NOMO-1 (cell line): ENCODE measurements around the gene NLGN2.
"Not testable (repeated sequence)": the region's sequence is repeated elsewhere in the genome, so short reads cannot be mapped to it uniquely, and the experiment has no call there.

ENCODE experiments used
- DNase-seq, 2 experiments: peaks; one replicate each; lab custom pipeline; 2025; ENCODE audit not compliant: unreplicated experiment in 2 of 2; lab: John Stamatoyannopoulos, UW

Gene NLGN2

GRCh38 chr17:7407485-7408251 lies at the start of gene NLGN2:
Gene NLGN2 (plus strand): TSS chr17:7407845. CDS start chr17:7408256, 411 bp downstream.
- DNase-seq, result no peak

GRCh38 chr17:7361906-7362305 lies 45.7 kb upstream of the NLGN2 start:
- no peak for DNase-seq

DNA sequence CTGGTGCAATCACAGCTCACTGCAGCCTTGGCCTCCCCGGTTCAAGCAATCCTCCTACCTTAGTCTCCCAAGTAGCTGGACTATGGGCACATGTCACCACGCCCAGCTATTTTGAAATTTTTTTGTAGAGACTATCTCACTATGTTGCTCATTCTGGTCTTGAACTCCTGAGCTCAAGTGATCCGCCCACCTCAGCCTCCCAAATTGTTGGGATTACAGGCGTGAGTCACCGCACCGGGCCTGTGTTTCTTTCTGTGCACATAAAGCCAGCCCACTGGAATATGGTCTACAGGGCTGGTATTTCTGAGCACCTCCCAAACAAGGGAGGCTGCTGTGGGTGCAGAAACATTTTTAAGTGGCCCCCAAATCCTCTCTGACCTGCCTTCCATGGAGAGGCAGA lies 44.3 kb upstream of the NLGN2 start:
- DNase-seq, result no peak

DNA sequence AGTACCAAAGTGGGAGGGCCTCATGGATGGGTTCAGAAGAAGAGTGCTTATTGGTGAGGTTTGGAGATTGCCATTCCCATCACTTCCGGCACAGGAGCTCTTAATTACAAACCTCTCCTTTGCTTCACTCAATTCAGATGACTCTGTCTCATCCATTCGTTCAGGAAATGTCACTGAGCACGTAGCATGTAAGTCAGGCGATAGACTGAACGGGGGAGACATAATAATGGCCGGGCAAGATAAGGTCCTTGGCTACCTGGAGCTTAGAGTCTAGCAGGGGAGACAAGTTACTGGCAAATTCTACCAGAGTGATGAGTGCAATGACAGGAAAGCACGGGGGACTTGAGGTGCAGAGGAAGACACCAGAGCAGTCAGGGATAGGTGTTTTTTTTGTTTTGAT lies 41.7 kb upstream of the NLGN2 start:
- not testable (repeated sequence) for DNase-seq

DNA sequence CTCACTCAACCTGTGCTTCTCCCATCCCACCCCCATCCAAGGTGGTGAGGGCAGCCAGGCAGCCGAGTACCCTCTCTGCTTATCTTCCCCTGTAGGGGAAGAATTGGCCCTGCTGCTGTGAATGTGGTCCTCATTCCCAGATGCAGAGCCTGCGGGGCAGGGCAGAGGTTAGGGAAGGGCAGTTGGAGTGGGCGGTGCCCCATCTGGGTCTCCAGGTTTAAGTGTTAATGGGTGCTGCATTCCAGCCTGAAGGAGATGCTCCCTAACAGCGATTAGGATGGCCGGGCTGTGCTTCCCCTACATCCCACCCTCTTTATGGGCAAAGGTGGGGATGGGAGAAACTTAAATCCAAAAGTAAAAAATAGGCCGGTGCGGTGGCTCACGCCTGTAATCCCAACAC lies 40.6 kb upstream of the NLGN2 start:
- DNase-seq, result no peak

GRCh38 chr17:7367918-7368598 lies 39.6 kb upstream of the NLGN2 start:
- DNase-seq, result no peak

DNA sequence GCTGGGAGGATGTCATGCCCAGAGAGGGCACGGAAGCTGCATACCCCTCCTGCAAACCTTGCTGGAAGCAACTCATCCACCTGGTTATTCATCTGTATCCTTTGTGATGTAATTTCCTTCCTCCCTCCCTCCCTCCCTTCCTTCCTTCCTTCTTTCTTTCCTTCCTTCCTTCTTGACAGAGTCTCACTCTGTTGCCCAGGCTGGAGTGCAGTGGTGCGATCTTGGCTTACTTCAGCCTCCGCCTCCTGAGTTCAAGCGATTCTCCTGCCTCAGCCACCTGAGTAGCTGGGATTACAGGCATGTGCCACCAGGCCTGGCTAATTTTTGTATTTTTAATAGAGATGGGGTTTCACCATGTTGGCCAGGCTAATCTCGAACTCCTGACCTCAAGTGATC lies 39.0 kb upstream of the NLGN2 start:
- not testable (repeated sequence) for DNase-seq

DNA sequence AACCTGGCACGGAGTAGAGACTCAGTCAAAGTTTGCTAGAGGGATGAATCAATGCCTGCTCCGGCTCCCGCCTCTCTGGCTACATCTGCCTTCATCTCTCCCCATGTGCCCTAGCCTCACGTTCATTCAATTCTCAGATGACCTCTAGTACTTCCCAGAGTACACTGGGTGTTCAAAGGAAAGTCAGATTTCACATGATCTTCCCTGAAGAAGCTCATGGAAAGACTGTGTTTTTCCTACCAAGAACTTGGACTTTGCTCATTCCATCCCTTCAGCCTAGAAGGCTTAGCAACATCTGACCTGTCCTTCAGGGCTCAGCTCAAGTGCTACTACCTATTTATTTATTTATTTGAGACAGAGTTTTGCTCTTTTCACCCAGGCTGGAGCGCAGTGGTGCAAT lies 37.8 kb upstream of the NLGN2 start:
- no peak for DNase-seq

DNA sequence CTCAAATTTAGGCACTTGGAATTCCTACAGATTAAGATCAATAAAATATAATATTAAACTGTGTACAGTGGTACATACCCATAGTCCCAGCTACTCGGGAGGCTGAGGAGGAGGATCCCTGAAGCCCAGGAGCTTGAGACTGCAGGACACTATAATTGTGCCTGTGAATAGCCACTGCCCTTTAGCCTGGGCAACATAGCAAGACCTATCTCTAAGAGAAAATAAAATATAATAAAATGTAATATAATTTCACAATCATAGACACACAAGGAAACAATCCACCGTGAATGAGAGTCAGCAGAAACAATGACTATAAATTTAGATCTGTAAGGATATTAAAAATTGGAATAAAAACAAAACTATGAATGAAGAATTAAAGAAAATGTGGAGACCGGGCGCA lies 36.8 kb upstream of the NLGN2 start:
- no peak for DNase-seq

DNA sequence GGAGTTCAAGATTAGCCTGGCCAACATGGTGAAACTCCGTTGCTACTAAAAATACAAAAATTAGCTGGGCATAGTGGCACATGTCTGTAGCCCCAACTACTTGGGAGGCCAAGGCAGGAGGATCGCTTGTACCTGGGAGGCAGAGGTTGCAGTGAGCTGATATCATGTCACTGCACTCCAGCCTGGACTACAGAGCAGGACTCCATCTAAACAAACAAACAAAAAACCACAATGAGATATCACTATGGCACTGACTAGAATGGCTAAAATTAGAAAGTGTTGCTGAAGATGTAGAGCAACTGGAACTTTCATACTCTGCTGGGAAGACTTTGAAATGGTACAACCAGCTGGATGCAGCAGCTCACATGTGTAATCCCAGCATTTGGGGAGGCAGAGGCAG lies 33.3 kb upstream of the NLGN2 start:
- no peak for DNase-seq

GRCh38 chr17:7379134-7379533 lies 28.5 kb upstream of the NLGN2 start:
- no peak for DNase-seq

- DNase-seq, result no peak
Measured at GRCh38 chr17:7380321-7380720, 27.3 kb upstream of the NLGN2 start.

GRCh38 chr17:7380855-7381683 lies 26.6 kb upstream of the NLGN2 start, which contains the start of gene TNK1:
Gene TNK1 (plus strand): TSS chr17:7381089. CDS start chr17:7382927, 1,838 bp downstream.
- no peak for DNase-seq

- no peak for DNase-seq
Measured at GRCh38 chr17:7382901-7383300, 24.7 kb upstream of the NLGN2 start.

DNA sequence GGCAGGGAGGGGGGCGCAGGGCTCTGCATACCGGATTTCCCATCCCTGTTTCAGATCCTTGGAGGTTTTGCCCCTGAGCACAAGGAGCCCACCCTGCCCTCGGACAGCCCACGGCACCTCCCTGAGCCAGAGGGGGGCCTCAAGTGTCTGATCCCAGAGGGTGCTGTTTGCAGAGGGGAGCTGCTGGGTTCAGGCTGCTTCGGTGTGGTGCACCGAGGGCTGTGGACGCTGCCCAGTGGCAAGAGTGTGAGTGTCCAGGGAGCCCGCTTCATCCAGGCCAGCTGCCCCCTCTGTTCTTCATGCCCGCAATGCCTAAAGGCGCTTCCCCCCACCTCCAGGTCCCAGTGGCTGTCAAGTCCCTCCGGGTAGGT lies 24.3 kb upstream of the NLGN2 start:
- DNase-seq, result no peak

GRCh38 chr17:7383742-7384488 lies 23.7 kb upstream of the NLGN2 start:
- DNase-seq, result peak; percentile 20 to 25

DNA sequence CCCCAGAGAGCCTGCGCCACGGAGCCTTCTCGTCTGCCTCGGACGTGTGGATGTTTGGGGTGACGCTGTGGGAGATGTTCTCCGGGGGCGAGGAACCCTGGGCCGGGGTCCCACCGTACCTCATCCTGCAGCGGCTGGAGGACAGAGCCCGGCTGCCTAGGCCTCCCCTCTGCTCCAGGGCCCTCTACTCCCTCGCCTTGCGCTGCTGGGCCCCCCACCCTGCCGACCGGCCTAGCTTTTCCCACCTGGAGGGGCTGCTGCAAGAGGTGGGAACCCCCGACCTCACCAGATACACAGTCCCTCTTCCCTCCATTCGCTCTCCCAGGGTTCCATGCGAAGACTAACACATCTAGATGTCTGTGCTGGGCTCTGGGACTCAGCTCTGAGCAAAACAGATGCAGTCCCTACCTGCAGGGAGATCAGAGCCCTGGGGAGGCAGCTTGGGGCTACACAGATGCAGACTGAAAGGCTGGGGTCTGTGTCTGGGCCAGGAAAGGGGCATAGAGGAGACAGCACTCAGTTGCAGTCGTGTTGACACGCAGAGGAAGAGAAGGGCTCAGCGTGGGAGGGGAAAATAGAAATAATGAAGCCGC lies 23.1 kb upstream of the NLGN2 start:
- no peak for DNase-seq

DNA sequence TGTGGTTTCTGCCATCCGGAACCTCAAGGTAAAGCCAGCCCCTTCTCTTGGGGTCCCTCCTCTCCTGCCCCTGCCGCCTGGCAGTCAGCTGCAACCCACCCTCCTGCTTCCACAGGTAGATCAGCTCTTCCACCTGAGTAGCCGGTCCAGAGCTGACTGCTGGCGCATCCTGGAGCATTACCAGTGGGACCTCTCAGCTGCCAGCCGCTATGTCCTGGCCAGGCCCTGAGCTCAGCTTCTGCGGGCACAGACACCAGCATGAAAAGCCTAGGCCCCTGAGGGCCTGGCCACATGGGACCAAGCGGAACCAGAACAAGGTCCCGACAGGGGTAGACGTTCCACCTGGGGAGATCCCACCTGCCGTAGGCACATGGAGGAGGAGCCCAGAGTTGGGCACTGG lies 18.8 kb upstream of the NLGN2 start:
- no peak for DNase-seq

DNA sequence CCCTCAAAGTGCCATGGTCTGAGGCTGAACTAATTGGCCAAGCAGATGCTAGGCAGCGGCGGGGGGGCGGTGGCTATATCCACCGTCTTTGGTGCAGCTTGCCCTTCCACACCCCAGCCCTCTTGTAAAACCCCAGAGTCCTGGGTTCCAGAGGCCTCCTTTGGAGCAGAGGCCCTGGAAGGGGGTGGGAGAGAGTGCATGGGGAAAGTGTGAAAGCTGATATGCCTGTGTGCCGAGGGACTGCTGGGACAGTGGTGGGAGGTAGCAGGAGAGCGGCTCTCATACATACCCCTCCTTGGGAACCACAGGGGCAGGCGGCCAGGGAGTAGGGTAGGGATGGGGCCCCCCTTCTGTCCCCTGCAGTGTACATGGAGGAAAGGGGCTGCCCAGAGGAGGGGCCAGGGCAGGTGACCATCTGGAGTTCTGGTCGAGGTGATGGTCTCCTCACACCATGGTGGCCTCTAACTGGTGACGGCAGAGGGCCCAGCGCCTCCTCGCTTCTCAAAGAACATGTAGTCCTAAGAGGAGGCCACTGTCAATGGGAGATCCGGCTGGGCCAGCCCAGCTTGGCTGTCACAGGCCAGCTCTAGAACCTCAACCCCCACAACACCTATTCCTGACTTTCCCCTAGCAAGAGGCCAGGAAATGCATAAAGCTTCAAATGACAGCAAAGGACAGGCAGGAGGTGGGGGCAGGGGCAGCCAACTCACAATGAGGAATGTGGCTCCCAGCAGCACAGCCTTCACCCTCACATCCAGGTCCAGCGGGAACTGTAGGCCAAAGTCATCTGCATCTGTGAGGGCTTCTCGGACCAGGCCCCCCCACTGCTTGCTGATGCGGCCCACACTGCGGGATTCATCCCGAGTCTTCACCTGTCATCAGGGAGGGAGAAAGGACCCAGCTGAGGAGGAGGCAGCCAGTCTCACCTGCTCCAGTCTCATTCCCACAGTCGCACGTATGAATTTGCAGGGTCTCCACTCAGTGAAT lies 17.4 kb upstream of the NLGN2 start:
- DNase-seq, result no peak
